Muscle layer of colon (tissue), 2 donors: ENCODE results near the gene LAP3.

ENCODE experiments used
- H3K27ac ChIP-seq: one replicate; pipeline ENCODE4 v1.7.0; 2013; ENCODE audit warnings: low read depth, mild to moderate bottlenecking, low read length, moderate library complexity
- H3K27me3 ChIP-seq, 2 donors: one replicate each; pipeline ENCODE4 v1.7.0; 2013; ENCODE audit warnings: low read length in 2 of 2, mild to moderate bottlenecking in 2 of 2; ENCODE audit not compliant: insufficient read depth in 2 of 2, control insufficient read depth in 1 of 2
- H3K36me3 ChIP-seq: one replicate; pipeline ENCODE4 v1.7.0; 2013; ENCODE audit warnings: mild to moderate bottlenecking, low read length; ENCODE audit not compliant: insufficient read depth
- H3K4me1 ChIP-seq: one replicate; pipeline ENCODE4 v1.7.0; 2013; ENCODE audit warnings: mild to moderate bottlenecking, low read length; ENCODE audit not compliant: insufficient read depth
- H3K4me3 ChIP-seq, 2 donors: one replicate each; pipeline ENCODE4 v1.7.0; 2013; ENCODE audit warnings: low read length in 2 of 2, low read depth in 1 of 2, mild to moderate bottlenecking in 1 of 2, moderate library complexity in 1 of 2
- H3K9ac ChIP-seq: one replicate; pipeline ENCODE4 v1.7.0; 2013; ENCODE audit warnings: low read length
- H3K9me3 ChIP-seq: one replicate; pipeline ENCODE4 v1.7.0; 2013; ENCODE audit warnings: mild to moderate bottlenecking, low read length
- donor health status: abdominal sarcoma.
- donor health status: Adenocarcinoma of cecum.

LAP3 gene

DNA sequence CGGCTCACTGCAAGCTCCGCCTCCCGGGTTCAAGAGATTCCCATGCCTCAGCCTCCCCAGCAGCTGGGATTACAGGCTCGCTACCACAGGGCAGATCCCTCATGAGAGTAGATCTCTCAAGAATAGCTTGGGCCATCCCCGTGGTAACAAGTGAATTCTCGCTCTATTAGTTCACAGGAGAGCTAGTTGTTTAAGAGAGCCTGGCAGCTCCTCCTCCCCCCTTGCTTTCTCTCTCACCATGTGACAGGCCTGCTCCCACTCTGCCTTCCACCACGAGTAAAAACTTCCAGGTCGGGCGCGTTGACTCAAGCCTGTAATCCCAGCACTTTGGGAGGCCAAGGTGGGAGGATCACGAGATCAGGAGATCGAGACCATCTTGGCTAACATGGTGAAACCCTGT lies 30.3 kb upstream of the LAP3 start:
- Histone ChIP-seq H3K27me3 (no peaks in the 10 kb centered on the region), H3K27ac (no peak overlapping the region), H3K9ac (no peak overlapping the region), H3K4me3 (no peak overlapping the region), H3K36me3 (no peaks in the 10 kb centered on the region), H3K4me1 (no peaks in the 10 kb centered on the region), H3K9me3 (no peaks in the 10 kb centered on the region)

DNA sequence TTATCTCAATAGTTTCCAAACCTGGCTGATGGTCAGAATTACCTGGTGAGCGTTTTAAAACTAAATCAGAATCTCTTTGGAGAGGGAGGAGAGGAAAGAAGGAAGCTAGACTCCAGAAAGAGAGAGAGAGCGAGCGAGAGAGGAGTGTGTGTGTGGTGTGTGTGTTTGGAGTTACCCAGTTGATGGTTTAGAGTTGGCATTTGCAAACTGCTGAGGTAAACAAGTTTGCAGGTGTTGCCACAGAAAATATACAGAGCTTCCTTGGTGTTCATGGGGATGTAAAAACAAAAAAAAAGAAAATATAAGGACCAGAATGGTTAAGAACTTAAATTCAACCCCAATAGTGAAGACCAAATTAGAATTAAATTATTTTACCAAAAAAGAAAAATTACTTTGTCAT lies 26.4 kb upstream of the LAP3 start:
- Histone ChIP-seq H3K4me3 (no peak overlapping the region), H3K4me1 (no peaks in the 10 kb centered on the region), H3K36me3 (no peaks in the 10 kb centered on the region), H3K27me3 (no peaks in the 10 kb centered on the region), H3K27ac (no peak overlapping the region), H3K9ac (no peak overlapping the region), H3K9me3 (no peaks in the 10 kb centered on the region)

DNA sequence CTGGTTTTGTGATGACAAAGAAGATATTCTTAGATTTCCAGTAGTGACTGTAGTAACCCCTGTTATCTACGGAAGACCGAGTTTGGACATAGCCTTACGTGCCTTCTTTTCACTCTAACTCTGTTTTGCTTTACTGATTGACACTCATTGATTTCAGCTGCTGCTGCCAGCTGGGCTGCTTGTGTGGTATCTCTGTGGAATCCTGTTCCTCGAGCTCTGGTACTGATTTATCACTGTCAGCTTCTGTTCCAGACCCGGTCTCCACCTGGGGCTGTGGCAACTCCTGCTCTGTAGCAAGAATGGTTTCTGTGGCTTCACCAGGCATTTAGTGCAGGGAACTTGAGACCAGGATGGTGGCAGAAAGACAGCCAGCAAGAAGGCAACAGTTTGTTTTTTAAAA lies 24.6 kb upstream of the LAP3 start:
- H3K9ac ChIP-seq = no peak overlapping the region
- no peaks in the 10 kb centered on the region for H3K9me3 ChIP-seq
- H3K36me3 ChIP-seq = no peaks in the 10 kb centered on the region
- H3K27me3 ChIP-seq = no peaks in the 10 kb centered on the region
- H3K27ac ChIP-seq = no peak overlapping the region
- no peaks in the 10 kb centered on the region for H3K4me1 ChIP-seq
- H3K4me3 ChIP-seq = no peak overlapping the region

DNA sequence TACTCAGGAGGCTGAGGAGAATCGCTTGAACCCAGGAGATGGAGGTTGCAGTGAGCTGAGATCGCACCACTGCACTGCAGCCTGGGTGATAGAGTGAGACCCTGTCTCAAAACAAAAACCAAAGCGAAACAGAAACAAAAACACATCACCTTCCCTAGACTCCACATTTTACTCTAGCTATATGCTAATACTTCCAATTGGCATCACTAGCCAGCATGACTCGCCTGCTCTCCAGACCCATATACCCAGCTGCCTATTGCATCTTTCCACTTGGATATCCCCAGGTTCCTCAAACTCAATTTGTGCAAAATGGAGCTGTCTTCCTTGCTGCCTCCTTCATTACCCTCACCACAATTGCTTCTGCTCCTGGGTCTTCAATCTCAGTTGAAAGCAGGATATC lies 22.4 kb upstream of the LAP3 start:
- Histone ChIP-seq H3K9ac (no peak overlapping the region), H3K27me3 (no peaks in the 10 kb centered on the region), H3K36me3 (no peaks in the 10 kb centered on the region), H3K9me3 (no peaks in the 10 kb centered on the region), H3K4me3 (no peak overlapping the region), H3K27ac (no peak overlapping the region), H3K4me1 (no peaks in the 10 kb centered on the region)

DNA sequence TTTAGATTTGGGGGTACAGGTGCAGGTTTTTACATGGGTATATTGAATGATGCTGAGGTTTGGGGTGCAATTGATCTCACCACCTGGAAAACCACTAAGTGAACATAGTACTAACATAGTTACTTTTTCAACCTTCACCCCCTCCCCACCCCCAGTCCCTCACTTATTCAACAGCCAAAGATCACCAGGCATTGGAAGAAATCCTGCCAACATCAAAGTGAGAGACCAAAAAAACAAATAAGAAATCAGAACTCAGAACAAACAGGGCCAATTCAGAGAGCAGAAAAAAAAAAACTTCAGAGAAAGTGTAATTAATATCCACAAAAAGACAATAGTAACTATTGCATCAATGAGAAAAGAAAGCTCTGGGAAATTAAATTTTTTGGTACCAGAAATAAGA lies 20.5 kb upstream of the LAP3 start:
- H3K4me3 ChIP-seq = no peak overlapping the region
- H3K27ac ChIP-seq = no peak overlapping the region
- no peaks in the 10 kb centered on the region for H3K27me3 ChIP-seq

DNA sequence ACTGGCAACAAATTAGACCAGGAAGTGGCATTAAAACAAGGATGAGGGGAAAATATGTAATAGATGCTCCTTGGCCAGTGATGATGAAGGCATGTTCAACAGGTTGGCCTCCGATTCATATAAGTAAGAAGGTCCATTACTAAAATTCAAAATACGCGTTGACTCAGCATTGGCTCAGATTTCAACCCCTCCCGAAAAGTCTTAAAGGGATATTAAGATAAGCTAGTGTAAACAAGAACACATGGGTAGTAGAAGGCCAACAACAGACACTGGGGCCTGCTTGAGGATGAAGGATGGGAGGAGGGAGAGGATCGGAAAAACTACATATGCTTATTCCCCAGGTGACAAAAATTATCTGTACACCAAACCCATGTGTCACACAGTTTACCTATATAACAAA lies 19.1 kb upstream of the LAP3 start:
- Histone ChIP-seq H3K27ac (no peak overlapping the region), H3K4me1 (no peaks in the 10 kb centered on the region), H3K9me3 (no peaks in the 10 kb centered on the region), H3K9ac (no peak overlapping the region), H3K4me3 (no peak overlapping the region), H3K27me3 (no peaks in the 10 kb centered on the region), H3K36me3 (no peaks in the 10 kb centered on the region)

More for the DNA sequence above, 20.5 kb upstream of the LAP3 start:
- H3K9me3 ChIP-seq = no peaks in the 10 kb centered on the region
- no peaks in the 10 kb centered on the region for H3K36me3 ChIP-seq
- H3K4me1 ChIP-seq = no peaks in the 10 kb centered on the region
- no peak overlapping the region for H3K9ac ChIP-seq

DNA sequence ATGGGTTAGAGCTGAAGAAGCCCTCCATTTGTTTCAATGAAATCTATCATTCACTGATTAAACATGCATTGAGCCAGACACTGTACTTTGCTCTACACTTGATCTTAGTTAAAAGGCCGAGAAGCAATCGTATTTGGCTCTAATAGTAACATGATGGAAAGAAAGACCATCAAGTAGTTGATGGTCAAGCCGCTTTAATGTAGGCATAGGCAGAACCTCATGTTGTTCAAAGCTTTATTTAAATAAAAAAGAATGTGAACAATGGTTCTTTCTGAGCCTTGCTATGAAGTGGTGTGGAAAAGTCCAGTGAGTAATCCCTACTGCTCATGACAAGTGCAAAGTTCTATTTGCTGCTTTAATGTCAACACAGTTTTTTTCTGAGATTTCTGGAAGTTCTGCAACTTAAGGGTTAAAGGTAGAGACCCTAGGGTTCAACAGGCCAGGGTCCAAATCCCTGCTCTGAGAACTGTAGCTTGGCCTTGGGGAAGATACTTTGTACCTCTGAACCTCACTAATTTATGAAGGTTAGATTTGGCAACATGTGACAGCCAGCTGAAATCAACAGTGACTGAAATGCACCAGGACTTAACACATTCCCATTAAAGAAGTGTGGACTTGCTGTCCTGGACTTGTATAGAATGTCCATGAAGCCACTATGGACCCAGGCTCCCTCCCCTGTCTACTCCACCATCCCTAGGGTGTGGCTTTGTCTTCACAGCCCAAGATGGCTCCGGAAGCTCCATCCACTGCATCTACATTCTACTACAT lies 17.9 kb upstream of the LAP3 start:
- H3K4me3 ChIP-seq = no peak overlapping the region

DNA sequence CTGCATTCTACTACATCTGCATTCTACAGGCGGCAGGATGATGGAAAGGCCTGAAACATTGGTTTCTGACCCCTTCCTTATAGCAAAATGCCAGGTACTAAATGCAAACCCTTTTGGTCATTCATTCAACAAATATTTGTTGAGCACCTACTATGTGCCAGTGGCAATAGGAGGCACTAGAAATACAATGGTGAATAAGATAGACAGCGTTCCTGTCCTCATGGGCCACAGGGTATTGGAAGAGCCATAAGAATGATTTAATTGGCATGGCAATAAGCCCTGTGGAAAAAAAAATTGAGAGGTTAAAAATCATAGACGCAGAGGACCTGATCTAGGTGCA lies 17.3 kb upstream of the LAP3 start:
- Histone ChIP-seq H3K4me1 (no peaks in the 10 kb centered on the region), H3K27ac (no peak overlapping the region), H3K9ac (no peak overlapping the region), H3K9me3 (no peaks in the 10 kb centered on the region), H3K27me3 (no peaks in the 10 kb centered on the region), H3K4me3 (no peak overlapping the region), H3K36me3 (no peaks in the 10 kb centered on the region)

More for the DNA sequence above, 17.9 kb upstream of the LAP3 start:
- Histone ChIP-seq H3K27me3 (no peaks in the 10 kb centered on the region), H3K9ac (no peak overlapping the region), H3K27ac (no peak overlapping the region), H3K36me3 (no peaks in the 10 kb centered on the region), H3K9me3 (no peaks in the 10 kb centered on the region), H3K4me1 (no peaks in the 10 kb centered on the region)

DNA sequence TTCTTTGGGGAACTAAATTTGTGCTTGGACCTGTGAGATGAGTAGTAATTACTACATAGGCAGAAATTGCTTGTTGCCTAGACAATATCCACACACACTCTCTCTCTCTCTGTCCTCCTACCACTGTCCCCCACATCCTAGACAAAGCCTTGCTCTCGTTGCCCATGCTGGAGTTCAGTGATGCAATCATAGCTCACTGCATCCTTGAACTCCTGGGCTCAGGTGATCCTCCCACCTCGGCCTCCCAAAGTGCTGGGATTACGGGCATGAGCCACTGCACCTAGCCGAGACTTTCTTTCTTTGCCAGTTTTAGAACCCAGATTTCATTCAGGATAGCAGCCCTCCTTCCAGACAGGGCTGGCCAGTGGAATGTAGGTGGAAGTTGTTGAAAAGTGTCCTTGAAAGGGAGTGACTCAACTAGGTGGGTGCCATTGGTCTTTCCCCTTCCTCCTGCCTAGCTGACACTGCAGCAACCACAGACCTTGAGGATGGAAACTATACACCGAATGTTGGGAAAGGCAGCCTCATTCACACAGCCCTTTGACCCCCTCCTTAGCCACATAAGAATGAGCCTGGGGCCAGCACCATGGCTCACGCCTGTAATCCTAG lies 16.8 kb upstream of the LAP3 start:
- Histone ChIP-seq H3K4me1 (no peaks in the 10 kb centered on the region), H3K4me3 (no peak overlapping the region), H3K9me3 (no peaks in the 10 kb centered on the region), H3K27me3 (no peaks in the 10 kb centered on the region), H3K27ac (no peak overlapping the region), H3K36me3 (no peaks in the 10 kb centered on the region), H3K9ac (no peak overlapping the region)

DNA sequence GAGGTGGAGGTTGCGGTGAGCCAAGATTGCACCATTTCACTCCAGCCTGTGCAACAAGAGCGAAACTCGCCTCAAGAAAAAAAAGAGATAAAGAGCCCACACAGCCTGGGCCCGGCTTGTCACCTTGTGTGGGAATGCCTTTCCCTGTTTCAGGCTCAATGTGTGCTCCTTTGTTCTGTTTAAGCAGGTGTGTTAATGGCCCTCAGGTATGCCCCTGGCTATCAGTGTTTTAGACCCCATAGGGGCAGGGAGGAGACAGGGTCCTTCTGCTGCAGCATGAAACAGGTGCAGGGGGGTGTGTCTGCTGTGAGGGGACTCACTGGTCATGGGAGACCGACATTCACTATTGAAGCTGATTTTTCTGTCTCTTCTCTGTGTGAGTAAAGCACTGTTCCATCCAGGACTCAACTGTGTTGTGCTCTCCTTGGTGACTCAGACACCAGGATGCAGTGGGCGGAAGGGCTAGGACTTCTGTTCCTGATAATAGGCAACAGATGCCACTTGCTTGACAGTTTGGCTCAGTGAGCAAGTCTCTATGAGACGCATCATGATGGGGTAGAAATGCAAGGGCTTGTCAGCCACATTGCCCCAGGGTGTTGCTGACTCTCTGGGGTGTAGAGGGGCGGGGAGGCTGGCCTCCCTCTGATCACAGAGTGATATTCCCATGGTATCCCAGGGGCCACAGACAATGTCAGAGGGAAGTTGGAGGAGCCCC lies 15.6 kb upstream of the LAP3 start:
- H3K9ac ChIP-seq = no peak overlapping the region
- no peak overlapping the region for H3K4me3 ChIP-seq
- H3K36me3 ChIP-seq = no peaks in the 10 kb centered on the region
- no peaks in the 10 kb centered on the region for H3K9me3 ChIP-seq
- H3K27ac ChIP-seq = no peak overlapping the region
- no peaks in the 10 kb centered on the region for H3K4me1 ChIP-seq
- H3K27me3 ChIP-seq = no peaks in the 10 kb centered on the region

DNA sequence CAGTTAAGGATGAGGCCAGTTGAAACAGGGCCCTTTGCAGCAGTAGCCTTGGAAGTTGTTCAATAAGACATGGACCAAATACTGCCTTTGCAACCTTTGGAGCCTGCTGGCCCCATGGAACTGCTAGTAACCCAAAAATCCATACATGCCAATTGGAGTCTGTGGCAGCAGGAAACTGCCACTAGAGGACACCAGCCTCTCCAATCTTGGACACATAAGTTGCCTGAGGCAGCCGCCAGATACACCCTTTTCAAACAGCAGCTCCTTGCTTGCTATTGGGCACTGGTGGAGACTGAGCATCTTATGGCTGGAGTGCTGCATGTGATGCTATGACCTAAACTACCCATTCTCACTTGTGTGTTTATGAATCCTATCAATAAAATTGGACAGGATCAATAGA lies 14.8 kb upstream of the LAP3 start:
- no peaks in the 10 kb centered on the region for H3K9me3 ChIP-seq
- H3K4me3 ChIP-seq = no peak overlapping the region
- no peaks in the 10 kb centered on the region for H3K27me3 ChIP-seq
- H3K4me1 ChIP-seq = no peaks in the 10 kb centered on the region
- H3K9ac ChIP-seq = no peak overlapping the region
- H3K36me3 ChIP-seq = no peaks in the 10 kb centered on the region
- H3K27ac ChIP-seq = no peak overlapping the region
